Body of pancreas (tissue), 4 donors: ENCODE measurements around the gene CASP12. TPM values are rescaled to one million over a fixed set of nuclear protein-coding genes. Genes with fewer than 3 reads are reported as not detected.

ENCODE experiments used
- ATAC-seq: fragments of 150-250 bp; one replicate; pipeline ENCODE4 v1.9.1; 2016
- DNase-seq, 4 donors: peaks; one replicate each; pipeline ENCODE4 v3.0.0-alpha.2; 2019
- H3K27ac ChIP-seq, 4 donors: fragments of 200-600 bp; sonication (generic); 1 replicate in 3 of 4; 2 replicates in 1 of 4; pipeline versions ENCODE4 v1.5.1 to v1.6.1; 2016 to 2019; ENCODE audit warnings: mild to moderate bottlenecking in 1 of 4, mixed read lengths in 1 of 4, moderate library complexity in 1 of 4
- H3K27me3 ChIP-seq, 2 donors: fragments of 200-600 bp; sonication (generic); one replicate each; pipeline ENCODE4 v1.6.0; 2016; ENCODE audit warnings: mild to moderate bottlenecking in 1 of 2
- H3K36me3 ChIP-seq, 2 donors: fragments of 200-600 bp; sonication (generic); replicated peaks in 1 of 2; 2 replicates each; pipeline ENCODE4 v1.5.1; 2016; ENCODE audit warnings: low read depth in 2 of 2; ENCODE audit not compliant: insufficient read depth in 1 of 2
- H3K4me1 ChIP-seq: fragments of 200-600 bp; sonication (generic); one replicate; pipeline ENCODE4 v1.6.0; 2016
- H3K4me3 ChIP-seq, 2 donors: fragments of 200-600 bp; sonication (generic); 1 replicate in 1 of 2; 2 replicates in 1 of 2; pipeline ENCODE4 v1.5.1; 2016 to 2019
- H3K9me3 ChIP-seq, 3 donors: fragments of 200-600 bp; sonication (generic); 1 replicate in 2 of 3; 2 replicates in 1 of 3; pipeline ENCODE4 v1.5.1; 2016
- POLR2A ChIP-seq, 3 donors: fragments of 450-650 bp; IDR thresholded peaks; one replicate each; pipeline ENCODE4 v1.6.1; 2016; ENCODE audit warnings: antibody characterized with exemption in 3 of 3, mild to moderate bottlenecking in 2 of 3
- WGBS, 2 donors: methylation state at CpG; one replicate each; pipeline ENCODE4 v1.1.5; 2017; 5-methylcytosine and 5-hydroxymethylcytosine counted together
- intact Hi-C: fragments of 100-400 bp; cut with DNase I; formaldehyde crosslinking; loops from one replicate; pipeline ENCODE4 v1.15.1; 2023
- total RNA-seq, 2 donors: library from RNA; depleted of rRNA; stranded (reverse); fragments of >200 nt; gene quantifications; one replicate each; pipeline ENCODE4 v1.1.0, GENCODE V29; 2016
- TF ChIP-seq, protein P1 (sequence below), 7 experiments: fragments of 450-650 bp in 4 of 7; fragments of 200-600 bp in 3 of 7; sonication (generic) in 3 of 7; IDR thresholded peaks; one replicate each; pipeline ENCODE4 v1.5.1; 2016 to 2019; ENCODE audit warnings: antibody characterized with exemption in 7 of 7

The CASP12 gene
- total RNA-seq, 2 donors from 2014 or later: 1.6 to 3.6 TPM

GRCh38 chr11:104893876-104894275 lies 4.4 kb downstream of the CASP12 start:
- no peak for DNase-seq
- intact Hi-C loops: no loop called here
- Histone ChIP-seq H3K4me1 (no peaks in the 10 kb centered on the region), H3K36me3 (no peaks in the 10 kb centered on the region), H3K27me3 (no peaks in the 10 kb centered on the region), H3K4me3 (no peak overlapping the region), H3K27ac (no peak overlapping the region), H3K9me3 (no peaks in the 10 kb centered on the region)
- ATAC-seq: no peak
- TF ChIP-seq, protein P1, sequence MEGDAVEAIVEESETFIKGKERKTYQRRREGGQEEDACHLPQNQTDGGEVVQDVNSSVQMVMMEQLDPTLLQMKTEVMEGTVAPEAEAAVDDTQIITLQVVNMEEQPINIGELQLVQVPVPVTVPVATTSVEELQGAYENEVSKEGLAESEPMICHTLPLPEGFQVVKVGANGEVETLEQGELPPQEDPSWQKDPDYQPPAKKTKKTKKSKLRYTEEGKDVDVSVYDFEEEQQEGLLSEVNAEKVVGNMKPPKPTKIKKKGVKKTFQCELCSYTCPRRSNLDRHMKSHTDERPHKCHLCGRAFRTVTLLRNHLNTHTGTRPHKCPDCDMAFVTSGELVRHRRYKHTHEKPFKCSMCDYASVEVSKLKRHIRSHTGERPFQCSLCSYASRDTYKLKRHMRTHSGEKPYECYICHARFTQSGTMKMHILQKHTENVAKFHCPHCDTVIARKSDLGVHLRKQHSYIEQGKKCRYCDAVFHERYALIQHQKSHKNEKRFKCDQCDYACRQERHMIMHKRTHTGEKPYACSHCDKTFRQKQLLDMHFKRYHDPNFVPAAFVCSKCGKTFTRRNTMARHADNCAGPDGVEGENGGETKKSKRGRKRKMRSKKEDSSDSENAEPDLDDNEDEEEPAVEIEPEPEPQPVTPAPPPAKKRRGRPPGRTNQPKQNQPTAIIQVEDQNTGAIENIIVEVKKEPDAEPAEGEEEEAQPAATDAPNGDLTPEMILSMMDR (IDR thresholded peaks at IDR 0.05): no peak
- no peak for TF ChIP-seq POLR2A (IDR thresholded peaks at IDR 0.05)
- 85 to 86% methylated on average over 1 of the region's 1 CpG for WGBS, 2 donors

- intact Hi-C loops: no loop called here
- Histone ChIP-seq H3K27me3 (no peaks in the 10 kb centered on the region), H3K9me3 (no peaks in the 10 kb centered on the region), H3K4me1 (no peaks in the 10 kb centered on the region), H3K4me3 (no peak overlapping the region), H3K27ac (no peak overlapping the region), H3K36me3 (no peaks in the 10 kb centered on the region)
- ATAC-seq (no peak), DNase-seq (no peak)
- WGBS, 2 donors: 52 to 53% methylated on average over 3 of the region's 3 CpGs
- no peak for TF ChIP-seq POLR2A (IDR thresholded peaks at IDR 0.05)
Observed at GRCh38 chr11:104892723-104893511, 5.3 kb downstream of the CASP12 start.

DNA sequence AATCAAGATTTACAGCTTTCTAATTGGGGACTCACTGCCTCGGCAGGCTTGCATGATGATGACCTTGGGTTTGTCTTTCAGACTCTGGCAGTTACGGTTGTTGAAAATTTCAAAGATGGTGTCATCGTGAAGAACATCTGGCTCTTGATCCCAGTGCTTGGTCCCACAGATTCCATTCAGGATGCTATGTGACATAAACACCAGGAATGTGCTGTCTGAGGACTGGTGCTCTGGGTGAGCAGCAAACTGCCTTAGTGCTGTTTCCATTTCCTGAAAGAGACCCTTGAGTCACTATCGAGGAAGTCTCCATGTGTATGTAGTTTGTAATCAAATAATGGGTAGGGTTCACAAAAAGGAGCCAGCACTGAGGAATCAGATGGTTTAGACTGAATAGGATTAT lies 7.1 kb downstream of the CASP12 start:
- ATAC-seq (no peak), DNase-seq (no peak)
- intact Hi-C loops: no loop called here
- TF ChIP-seq, protein P1 (IDR thresholded peaks at IDR 0.05): no peak
- TF ChIP-seq POLR2A (IDR thresholded peaks at IDR 0.05): no peak
- no peaks in the 10 kb centered on the region for H3K27me3 ChIP-seq
- H3K27ac ChIP-seq: no peak overlapping the region
- no peaks in the 10 kb centered on the region for H3K36me3 ChIP-seq
- H3K4me3 ChIP-seq: no peak overlapping the region
- no peaks in the 10 kb centered on the region for H3K4me1 ChIP-seq
- no peaks in the 10 kb centered on the region for H3K9me3 ChIP-seq
- WGBS, 2 donors: 83 to 94% methylated on average over 4 of the region's 4 CpGs

DNA sequence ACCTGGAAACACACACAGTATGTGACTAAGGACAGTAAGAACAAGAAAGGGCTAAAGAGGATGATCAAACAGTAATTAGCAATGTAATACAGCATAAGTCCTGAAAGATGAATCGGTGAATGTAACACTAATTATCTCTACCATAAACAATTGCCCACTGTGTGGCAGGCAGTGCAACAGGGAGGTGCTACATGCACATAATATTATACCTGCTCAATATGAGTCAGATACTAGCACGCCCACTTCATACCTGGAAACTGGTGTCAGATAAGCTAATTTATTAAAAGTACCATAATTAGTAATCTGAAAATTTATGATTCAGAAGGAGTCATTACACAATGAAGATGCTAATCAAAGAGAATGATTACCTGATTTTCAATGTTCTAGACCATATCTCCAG lies 14.9 kb downstream of the CASP12 start:
- Histone ChIP-seq H3K4me3 (no peak overlapping the region), H3K36me3 (no peaks in the 10 kb centered on the region), H3K9me3 (no peaks in the 10 kb centered on the region), H3K4me1 (no peaks in the 10 kb centered on the region), H3K27ac (no peak overlapping the region), H3K27me3 (no peaks in the 10 kb centered on the region)
- DNase-seq (no peak), ATAC-seq (no peak)
- intact Hi-C loops: no loop called here
- WGBS, 2 donors: 89 to 91% methylated on average over 2 of the region's 2 CpGs
- no peak for TF ChIP-seq POLR2A (IDR thresholded peaks at IDR 0.05)
- TF ChIP-seq, protein P1 (IDR thresholded peaks at IDR 0.05): no peak

DNA sequence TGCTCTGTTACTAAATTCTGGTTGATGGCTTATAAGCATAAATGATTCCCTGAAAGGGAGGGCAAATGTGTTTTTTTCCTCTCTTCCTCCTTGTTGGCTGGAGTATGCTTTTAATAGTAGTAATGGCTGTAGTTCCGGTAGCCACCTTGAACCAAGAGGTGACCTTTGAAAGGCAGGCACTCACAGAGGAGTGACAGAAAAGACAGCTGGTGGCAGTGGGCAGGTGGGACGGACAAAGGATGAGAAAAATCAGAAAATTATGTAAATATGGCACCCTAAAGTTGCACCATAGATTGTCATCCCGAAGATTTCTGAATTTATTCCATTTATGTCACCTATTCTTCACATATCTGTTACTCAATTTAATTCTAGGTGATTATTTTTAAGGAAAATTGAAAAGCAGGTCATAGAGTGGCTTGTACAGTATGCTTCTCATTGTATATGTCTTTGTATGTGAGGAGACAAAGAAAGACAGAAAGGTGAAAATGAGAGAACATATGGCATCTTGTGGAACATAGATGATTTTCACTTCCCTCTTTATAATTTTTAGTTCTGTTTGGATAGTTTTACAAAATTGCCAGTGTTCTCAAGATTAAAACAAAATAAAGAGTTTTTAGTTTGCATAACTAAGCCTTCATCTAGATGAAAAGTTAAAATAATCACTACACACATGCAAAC lies 17.0 kb downstream of the CASP12 start:
- intact Hi-C loops: no loop called here
- no peaks in the 10 kb centered on the region for H3K9me3 ChIP-seq
- no peaks in the 10 kb centered on the region for H3K4me1 ChIP-seq
- DNase-seq: no peak
- 68 to 70% methylated on average over 3 of the region's 3 CpGs for WGBS, 2 donors
- H3K4me3 ChIP-seq: no peak overlapping the region
- H3K27ac ChIP-seq: no peak overlapping the region
- H3K36me3 ChIP-seq: no peaks in the 10 kb centered on the region
- TF ChIP-seq, protein P1 (IDR thresholded peaks at IDR 0.05): no peak
- no peak for TF ChIP-seq POLR2A (IDR thresholded peaks at IDR 0.05)
- no peak for ATAC-seq
- no peaks in the 10 kb centered on the region for H3K27me3 ChIP-seq
